GM19238 (cell line): ENCODE data around the gene TAF6.

Experiments
- DNase-seq: peaks from one replicate; pipeline ENCODE4 v3.0.0; 2011; ENCODE audit warnings: low spot score; ENCODE audit not compliant: insufficient read length

The TAF6 gene

GRCh38 chr7:100074841-100075240, 44.3 kb downstream of the TAF6 start:
- no peak for DNase-seq

- no peak for DNase-seq
Measured at GRCh38 chr7:100072462-100072861, 46.7 kb downstream of the TAF6 start.

GRCh38 chr7:100071018-100071723, 48.0 kb downstream of the TAF6 start:
- DNase-seq: no peak

GRCh38 chr7:100069991-100070390, 49.2 kb downstream of the TAF6 start:
- DNase-seq: no peak

- no peak for DNase-seq
Measured at GRCh38 chr7:100066953-100067352, 52.2 kb downstream of the TAF6 start.

- DNase-seq: no peak
Measured at GRCh38 chr7:100065452-100066186, 53.5 kb downstream of the TAF6 start.

GRCh38 chr7:100064162-100064561, 55.0 kb downstream of the TAF6 start:
- DNase-seq: no peak

GRCh38 chr7:100063376-100063775, 55.8 kb downstream of the TAF6 start:
- DNase-seq: no peak

GRCh38 chr7:100061518-100062193, 57.5 kb downstream of the TAF6 start:
- no peak for DNase-seq

GRCh38 chr7:100059251-100059739, 59.9 kb downstream of the TAF6 start:
- no peak for DNase-seq
